ENCODE measurements around the gene ZNF431.
A peak's percentile ranks its signal among the peaks of the same experiment; 100 is the strongest.

The ZNF431 gene

GRCh38 chr19:21141787-21142464 lies at the start of gene ZNF431:
Gene ZNF431, plus strand, starts transcription at chr19:21142040. Its CDS starts 144 bp downstream, at chr19:21142184.
- Histone ChIP-seq H3K27me3 (ENCODE audit: control insufficient read depth, insufficient read depth, low read length) (no peaks in the 10 kb centered on the region), H3K4me3 (ENCODE audit: low read length) (peak within 1 kb of the TSS; percentile 94), H3K36me3 (ENCODE audit: control insufficient read depth, low read depth, low read length) (peaks cover 36% of the 10 kb centered on the region), H3K4me1 (ENCODE audit: control insufficient read depth, low read depth, low read length) (no peaks in the 10 kb centered on the region), H3K9me3 (ENCODE audit: control insufficient read depth, low read depth, low read length) (peaks cover 9% of the 10 kb centered on the region), H3K27ac (ENCODE audit: low read length) (peak within 1 kb of the TSS; percentile 86), H3K9ac (ENCODE audit: low read length) (peak within 1 kb of the TSS; percentile 89)

- Histone ChIP-seq H3K9ac (ENCODE audit: low read length) (no peak overlapping the region), H3K4me3 (ENCODE audit: low read length) (no peak overlapping the region), H3K27ac (ENCODE audit: low read length) (no peak overlapping the region), H3K36me3 (ENCODE audit: control insufficient read depth, low read depth, low read length) (no peaks in the 10 kb centered on the region), H3K4me1 (ENCODE audit: control insufficient read depth, low read depth, low read length) (no peaks in the 10 kb centered on the region), H3K9me3 (ENCODE audit: control insufficient read depth, low read depth, low read length) (peaks cover 2% of the 10 kb centered on the region), H3K27me3 (ENCODE audit: control insufficient read depth, insufficient read depth, low read length) (no peaks in the 10 kb centered on the region)
Observed at GRCh38 chr19:21092109-21092508, 49.7 kb upstream of the ZNF431 start.

GRCh38 chr19:21094347-21095025 lies 47.4 kb upstream of the ZNF431 start:
- Histone ChIP-seq H3K27me3 (ENCODE audit: control insufficient read depth, insufficient read depth, low read length) (no peaks in the 10 kb centered on the region), H3K9ac (ENCODE audit: low read length) (no peak overlapping the region), H3K36me3 (ENCODE audit: control insufficient read depth, low read depth, low read length) (no peaks in the 10 kb centered on the region), H3K27ac (ENCODE audit: low read length) (no peak overlapping the region), H3K4me1 (ENCODE audit: control insufficient read depth, low read depth, low read length) (no peaks in the 10 kb centered on the region), H3K9me3 (ENCODE audit: control insufficient read depth, low read depth, low read length) (peaks cover 2% of the 10 kb centered on the region), H3K4me3 (ENCODE audit: low read length) (no peak overlapping the region)

- H3K27ac ChIP-seq (ENCODE audit: low read length), result no peak overlapping the region
- peaks cover 2% of the 10 kb centered on the region for H3K9me3 ChIP-seq (ENCODE audit: control insufficient read depth, low read depth, low read length)
- no peak overlapping the region for H3K9ac ChIP-seq (ENCODE audit: low read length)
- H3K4me1 ChIP-seq (ENCODE audit: control insufficient read depth, low read depth, low read length), result no peaks in the 10 kb centered on the region
- no peaks in the 10 kb centered on the region for H3K36me3 ChIP-seq (ENCODE audit: control insufficient read depth, low read depth, low read length)
- H3K27me3 ChIP-seq (ENCODE audit: control insufficient read depth, insufficient read depth, low read length), result no peaks in the 10 kb centered on the region
- no peak overlapping the region for H3K4me3 ChIP-seq (ENCODE audit: low read length)
Observed at GRCh38 chr19:21098291-21098690, 43.5 kb upstream of the ZNF431 start.

GRCh38 chr19:21101521-21102242 lies 40.2 kb upstream of the ZNF431 start:
- no peaks in the 10 kb centered on the region for H3K4me1 ChIP-seq (ENCODE audit: control insufficient read depth, low read depth, low read length)
- H3K4me3 ChIP-seq (ENCODE audit: low read length), result no peak overlapping the region
- peaks cover 9% of the 10 kb centered on the region for H3K36me3 ChIP-seq (ENCODE audit: control insufficient read depth, low read depth, low read length)
- H3K9me3 ChIP-seq (ENCODE audit: control insufficient read depth, low read depth, low read length), result peaks cover 6% of the 10 kb centered on the region
- H3K9ac ChIP-seq (ENCODE audit: low read length), result no peak overlapping the region
- H3K27me3 ChIP-seq (ENCODE audit: control insufficient read depth, insufficient read depth, low read length), result no peaks in the 10 kb centered on the region
- no peak overlapping the region for H3K27ac ChIP-seq (ENCODE audit: low read length)

- no peaks in the 10 kb centered on the region for H3K27me3 ChIP-seq (ENCODE audit: control insufficient read depth, insufficient read depth, low read length)
- no peak overlapping the region for H3K4me3 ChIP-seq (ENCODE audit: low read length)
- H3K27ac ChIP-seq (ENCODE audit: low read length), result no peak overlapping the region
- H3K4me1 ChIP-seq (ENCODE audit: control insufficient read depth, low read depth, low read length), result no peaks in the 10 kb centered on the region
- no peak overlapping the region for H3K9ac ChIP-seq (ENCODE audit: low read length)
- peaks cover 9% of the 10 kb centered on the region for H3K36me3 ChIP-seq (ENCODE audit: control insufficient read depth, low read depth, low read length)
- peaks cover 17% of the 10 kb centered on the region for H3K9me3 ChIP-seq (ENCODE audit: control insufficient read depth, low read depth, low read length)
Observed at GRCh38 chr19:21109116-21109515, 32.7 kb upstream of the ZNF431 start.

- H3K36me3 ChIP-seq (ENCODE audit: control insufficient read depth, low read depth, low read length), result peaks cover 5% of the 10 kb centered on the region
- H3K9me3 ChIP-seq (ENCODE audit: control insufficient read depth, low read depth, low read length), result peaks cover 16% of the 10 kb centered on the region
- H3K27me3 ChIP-seq (ENCODE audit: control insufficient read depth, insufficient read depth, low read length), result no peaks in the 10 kb centered on the region
- H3K4me3 ChIP-seq (ENCODE audit: low read length), result no peak overlapping the region
- H3K27ac ChIP-seq (ENCODE audit: low read length), result no peak overlapping the region
- H3K4me1 ChIP-seq (ENCODE audit: control insufficient read depth, low read depth, low read length), result no peaks in the 10 kb centered on the region
- no peak overlapping the region for H3K9ac ChIP-seq (ENCODE audit: low read length)
Observed at GRCh38 chr19:21110183-21110582, 31.7 kb upstream of the ZNF431 start.

- Histone ChIP-seq H3K4me1 (ENCODE audit: control insufficient read depth, low read depth, low read length) (no peaks in the 10 kb centered on the region), H3K9ac (ENCODE audit: low read length) (no peak overlapping the region), H3K4me3 (ENCODE audit: low read length) (no peak overlapping the region), H3K36me3 (ENCODE audit: control insufficient read depth, low read depth, low read length) (peaks cover 26% of the 10 kb centered on the region), H3K27me3 (ENCODE audit: control insufficient read depth, insufficient read depth, low read length) (no peaks in the 10 kb centered on the region), H3K27ac (ENCODE audit: low read length) (no peak overlapping the region), H3K9me3 (ENCODE audit: control insufficient read depth, low read depth, low read length) (peaks cover 31% of the 10 kb centered on the region)
Observed at GRCh38 chr19:21115430-21115829, 26.4 kb upstream of the ZNF431 start.

GRCh38 chr19:21117041-21117907 lies 24.6 kb upstream of the ZNF431 start:
- Histone ChIP-seq H3K27me3 (ENCODE audit: control insufficient read depth, insufficient read depth, low read length) (no peaks in the 10 kb centered on the region), H3K27ac (ENCODE audit: low read length) (no peak overlapping the region), H3K36me3 (ENCODE audit: control insufficient read depth, low read depth, low read length) (peaks cover 26% of the 10 kb centered on the region), H3K4me3 (ENCODE audit: low read length) (no peak overlapping the region), H3K4me1 (ENCODE audit: control insufficient read depth, low read depth, low read length) (no peaks in the 10 kb centered on the region), H3K9me3 (ENCODE audit: control insufficient read depth, low read depth, low read length) (peaks cover 25% of the 10 kb centered on the region), H3K9ac (ENCODE audit: low read length) (no peak overlapping the region)

GRCh38 chr19:21126078-21126477 lies 15.8 kb upstream of the ZNF431 start:
- Histone ChIP-seq H3K27ac (ENCODE audit: low read length) (no peak overlapping the region), H3K9me3 (ENCODE audit: control insufficient read depth, low read depth, low read length) (peaks cover 14% of the 10 kb centered on the region), H3K27me3 (ENCODE audit: control insufficient read depth, insufficient read depth, low read length) (no peaks in the 10 kb centered on the region)

GRCh38 chr19:21127001-21127400 lies 14.8 kb upstream of the ZNF431 start:
- Histone ChIP-seq H3K9me3 (ENCODE audit: control insufficient read depth, low read depth, low read length) (peaks cover 14% of the 10 kb centered on the region), H3K27me3 (ENCODE audit: control insufficient read depth, insufficient read depth, low read length) (no peaks in the 10 kb centered on the region), H3K4me1 (ENCODE audit: control insufficient read depth, low read depth, low read length) (no peaks in the 10 kb centered on the region), H3K4me3 (ENCODE audit: low read length) (no peak overlapping the region), H3K27ac (ENCODE audit: low read length) (no peak overlapping the region), H3K9ac (ENCODE audit: low read length) (no peak overlapping the region), H3K36me3 (ENCODE audit: control insufficient read depth, low read depth, low read length) (no peaks in the 10 kb centered on the region)

More at GRCh38 chr19:21126078-21126477, 15.8 kb upstream of the ZNF431 start:
- Histone ChIP-seq H3K4me1 (ENCODE audit: control insufficient read depth, low read depth, low read length) (no peaks in the 10 kb centered on the region), H3K9ac (ENCODE audit: low read length) (no peak overlapping the region), H3K36me3 (ENCODE audit: control insufficient read depth, low read depth, low read length) (no peaks in the 10 kb centered on the region), H3K4me3 (ENCODE audit: low read length) (no peak overlapping the region)
